Lung (tissue), 12 donors: ENCODE measurements around the gene SEMA3C. TPM values are rescaled to one million over a fixed set of nuclear protein-coding genes. Genes with fewer than 3 reads are reported as not detected.

ENCODE experiments used
- ATAC-seq: fragments of 200-7000 bp; cut with Tn5 transposase; one replicate; pipeline ENCODE4 v1.9.1; 2020; ENCODE audit warnings: moderate number of reproducible peaks; ENCODE audit not compliant: insufficient read depth, low FRiP score
- DNase-seq, 3 donors: peaks; one replicate each; pipeline ENCODE4 v3.0.0-alpha.2; 2013 to 2017
- H3K27ac ChIP-seq, 2 donors: one replicate each; pipeline ENCODE4 v1.5.1; 2013; ENCODE audit warnings: mild to moderate bottlenecking in 2 of 2, moderate library complexity in 2 of 2, control low read depth in 1 of 2, inconsistent platforms in 1 of 2, low read depth in 1 of 2, low read length in 1 of 2
- H3K27me3 ChIP-seq, 3 donors: one replicate each; pipeline ENCODE4 v1.5.1; 2013; ENCODE audit warnings: low read length in 2 of 3; ENCODE audit not compliant: control insufficient read depth in 3 of 3, insufficient read depth in 3 of 3
- H3K36me3 ChIP-seq, 4 donors: one replicate each; pipeline ENCODE4 v1.5.1; 2013; ENCODE audit warnings: low read length in 4 of 4, mild to moderate bottlenecking in 1 of 4, moderate library complexity in 1 of 4; ENCODE audit not compliant: control insufficient read depth in 4 of 4, insufficient read depth in 4 of 4
- H3K4me1 ChIP-seq, 5 donors: one replicate each; pipeline ENCODE4 v1.5.1; 2013; ENCODE audit warnings: low read length in 5 of 5, mild to moderate bottlenecking in 2 of 5, moderate library complexity in 1 of 5; ENCODE audit not compliant: control insufficient read depth in 5 of 5, insufficient read depth in 5 of 5
- H3K4me3 ChIP-seq: one replicate; pipeline ENCODE4 v1.5.1; 2013; ENCODE audit warnings: mild to moderate bottlenecking, control low read depth, moderate library complexity
- H3K9ac ChIP-seq, 2 donors: one replicate each; pipeline ENCODE4 v1.5.1; 2013; ENCODE audit warnings: low read length in 2 of 2, control low read depth in 1 of 2; ENCODE audit not compliant: insufficient read depth in 1 of 2
- H3K9me3 ChIP-seq, 4 donors: one replicate each; pipeline ENCODE4 v1.5.1; 2013; ENCODE audit warnings: low read length in 3 of 4, mild to moderate bottlenecking in 1 of 4, moderate library complexity in 1 of 4; ENCODE audit not compliant: control insufficient read depth in 4 of 4, insufficient read depth in 3 of 4
- WGBS, 2 donors: extraction: QIAGEN DNeasy Blood & Tissue Kit; methylation state at CpG; one replicate each; pipeline ENCODE4 v1.1.7; 2013; 5-methylcytosine and 5-hydroxymethylcytosine counted together
- polyA plus RNA-seq, 2 donors: library from polyadenylated mRNA; stranded (reverse); fragments of 200-250 nt; gene quantifications; one replicate each; pipeline ENCODE4 v1.2.1, GENCODE V29; 2013
- total RNA-seq, 2 donors: library from RNA; depleted of rRNA in 1 of 2; stranded (reverse); fragments of >200 nt in 1 of 2; gene quantifications; one replicate each; pipeline ENCODE4 v1.2.1, GENCODE V29; 2014 to 2021
- TF ChIP-seq, protein P1 (sequence below): IDR thresholded peaks from 2 replicates; pipeline ENCODE4 v1.5.1; 2012; ENCODE audit warnings: mild to moderate bottlenecking; ENCODE audit errors: control extremely low read depth, extremely low read depth
- donor health status: control.
- donor health status: control.
- donor health status: Bipolar disorder and iron deficiency.
- donor health status: healthy.
- donor health status: DM: yes; HTN: yes; CAD: no.

SEMA3C gene
- total and polyA plus RNA-seq, 4 donors = 6.9 to 87.2 (median 33.7) TPM

DNA sequence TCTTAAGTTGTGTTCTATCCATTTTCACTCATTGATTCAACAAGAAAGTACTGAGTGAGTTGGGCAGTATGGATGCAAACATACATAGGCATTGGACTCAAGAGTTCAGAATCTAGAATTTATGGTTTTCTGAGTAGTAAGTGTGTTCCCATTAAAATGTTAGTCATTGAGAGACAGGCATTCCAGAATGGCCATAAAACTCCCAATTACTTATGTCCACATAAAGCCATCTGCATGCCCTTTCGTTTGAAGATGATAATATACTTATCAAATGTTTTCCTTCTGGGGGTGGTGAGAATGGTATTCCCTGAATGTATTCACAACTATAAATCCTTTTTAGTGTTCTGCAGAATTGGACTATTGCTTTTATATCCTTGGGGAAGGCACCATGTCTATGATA lies 148.8 kb downstream of the SEMA3C start:
- DNase-seq = no peak
- H3K9me3 ChIP-seq = no peaks in the 10 kb centered on the region
- peaks cover 0 to 3% (median under 1%) of the 10 kb centered on the region in 4 donors for H3K36me3 ChIP-seq
- H3K4me3 ChIP-seq = no peak overlapping the region
- peaks cover 2 to 43% (median 9%) of the 10 kb centered on the region in 5 donors for H3K4me1 ChIP-seq
- no peak overlapping the region for H3K9ac ChIP-seq
- peak overlapping the region in 1 of 2 donors; percentile 21 for H3K27ac ChIP-seq
- ATAC-seq = no peak
- TF ChIP-seq, protein P1, sequence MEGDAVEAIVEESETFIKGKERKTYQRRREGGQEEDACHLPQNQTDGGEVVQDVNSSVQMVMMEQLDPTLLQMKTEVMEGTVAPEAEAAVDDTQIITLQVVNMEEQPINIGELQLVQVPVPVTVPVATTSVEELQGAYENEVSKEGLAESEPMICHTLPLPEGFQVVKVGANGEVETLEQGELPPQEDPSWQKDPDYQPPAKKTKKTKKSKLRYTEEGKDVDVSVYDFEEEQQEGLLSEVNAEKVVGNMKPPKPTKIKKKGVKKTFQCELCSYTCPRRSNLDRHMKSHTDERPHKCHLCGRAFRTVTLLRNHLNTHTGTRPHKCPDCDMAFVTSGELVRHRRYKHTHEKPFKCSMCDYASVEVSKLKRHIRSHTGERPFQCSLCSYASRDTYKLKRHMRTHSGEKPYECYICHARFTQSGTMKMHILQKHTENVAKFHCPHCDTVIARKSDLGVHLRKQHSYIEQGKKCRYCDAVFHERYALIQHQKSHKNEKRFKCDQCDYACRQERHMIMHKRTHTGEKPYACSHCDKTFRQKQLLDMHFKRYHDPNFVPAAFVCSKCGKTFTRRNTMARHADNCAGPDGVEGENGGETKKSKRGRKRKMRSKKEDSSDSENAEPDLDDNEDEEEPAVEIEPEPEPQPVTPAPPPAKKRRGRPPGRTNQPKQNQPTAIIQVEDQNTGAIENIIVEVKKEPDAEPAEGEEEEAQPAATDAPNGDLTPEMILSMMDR = no peak
- peaks cover 0 to 2% (median 0%) of the 10 kb centered on the region in 3 donors for H3K27me3 ChIP-seq
- 85 to 100% methylated on average over 1 of the region's 1 CpG for WGBS, 2 donors

DNA sequence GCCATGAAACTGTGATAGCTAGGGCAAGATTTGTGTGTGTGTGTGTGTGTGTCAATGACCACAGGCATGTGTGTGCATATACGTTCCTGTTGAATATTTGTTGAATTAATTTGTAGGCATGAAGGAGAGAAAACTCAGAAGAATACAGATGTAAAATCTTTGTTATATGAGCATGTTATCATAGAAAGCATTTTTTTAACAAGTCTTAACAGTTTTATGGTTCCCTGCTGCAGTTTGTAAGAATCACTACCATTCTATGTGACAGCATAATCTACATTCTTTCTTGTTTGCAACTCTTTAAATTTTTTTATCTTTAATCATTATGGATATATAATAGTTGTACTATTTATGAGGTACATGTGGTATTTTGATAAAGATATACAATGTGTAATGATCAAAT lies 150.1 kb downstream of the SEMA3C start:
- Histone ChIP-seq H3K4me1 (peaks cover 2 to 55% (median 9%) of the 10 kb centered on the region in 5 donors), H3K27me3 (peaks cover 0 to 2% (median 0%) of the 10 kb centered on the region in 3 donors), H3K36me3 (peaks cover 0 to 3% (median under 1%) of the 10 kb centered on the region in 4 donors), H3K9me3 (no peaks in the 10 kb centered on the region), H3K9ac (no peak overlapping the region), H3K4me3 (no peak overlapping the region), H3K27ac (no peak overlapping the region)
- WGBS, 2 donors = 94% methylated on average over 1 of the region's 1 CpG
- DNase-seq = peak in 2 of 3 donors; percentile 50 to 58
- no peak for ATAC-seq
- TF ChIP-seq, protein P1 = no peak

DNA sequence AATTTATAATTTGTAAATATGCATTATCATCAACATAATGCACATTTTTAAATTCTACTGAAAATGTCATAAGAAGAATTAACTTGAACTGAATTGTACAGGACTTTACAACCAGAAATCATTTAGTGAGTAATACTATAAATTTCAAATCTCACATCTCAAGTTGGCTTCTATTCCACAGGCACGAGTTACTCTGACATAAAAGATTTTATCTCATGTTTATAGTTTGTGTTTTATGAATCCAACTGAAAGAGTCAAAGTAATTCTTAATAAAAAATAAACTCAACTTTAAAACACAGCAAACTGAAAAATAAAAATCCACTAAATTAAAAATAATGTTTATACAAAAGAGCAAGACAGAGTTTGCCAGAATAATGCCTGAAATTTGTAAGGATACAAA lies 151.2 kb downstream of the SEMA3C start:
- 53 to 54% methylated on average over 1 of the region's 1 CpG for WGBS, 2 donors
- H3K27me3 ChIP-seq = peaks cover 0 to 2% (median 0%) of the 10 kb centered on the region in 3 donors
- no peak for ATAC-seq
- H3K9ac ChIP-seq = no peak overlapping the region
- H3K9me3 ChIP-seq = no peaks in the 10 kb centered on the region
- peak in 1 of 3 donors; percentile 27 for DNase-seq
- H3K36me3 ChIP-seq = peaks cover 0 to 3% (median 0%) of the 10 kb centered on the region in 4 donors
- peaks cover 2 to 66% (median 9%) of the 10 kb centered on the region in 5 donors for H3K4me1 ChIP-seq
- no peak overlapping the region for H3K27ac ChIP-seq
- TF ChIP-seq, protein P1 = no peak
- no peak overlapping the region for H3K4me3 ChIP-seq

DNA sequence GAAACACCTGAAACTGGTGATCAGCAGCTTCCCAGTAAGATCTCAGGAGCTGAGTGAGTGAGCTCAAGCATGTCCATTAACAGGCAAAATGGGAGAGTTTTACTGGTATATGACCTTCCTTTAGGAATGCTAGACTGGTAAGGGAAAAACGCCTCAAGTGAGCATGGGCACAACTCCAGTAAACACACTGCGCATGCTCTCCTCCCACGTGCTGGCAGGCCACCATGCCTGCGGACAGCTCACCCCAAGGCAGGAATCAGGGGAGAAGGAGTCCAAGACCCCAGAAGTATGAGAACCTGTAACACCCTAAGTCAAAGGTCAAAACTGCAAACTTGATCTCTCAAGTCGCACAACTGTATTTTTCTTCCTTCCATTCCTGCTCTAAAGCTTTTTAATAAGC lies 152.1 kb downstream of the SEMA3C start:
- ATAC-seq (no peak), DNase-seq (no peak)
- Histone ChIP-seq H3K9ac (no peak overlapping the region), H3K27ac (no peak overlapping the region), H3K4me1 (peaks cover 2 to 58% (median 9%) of the 10 kb centered on the region in 5 donors), H3K9me3 (no peaks in the 10 kb centered on the region), H3K4me3 (no peak overlapping the region), H3K27me3 (peaks cover 0 to 2% (median 0%) of the 10 kb centered on the region in 3 donors), H3K36me3 (peaks cover 0 to 3% (median 0%) of the 10 kb centered on the region in 4 donors)
- 83 to 91% methylated on average over 5 of the region's 5 CpGs for WGBS, 2 donors
- TF ChIP-seq, protein P1 = no peak
